MM.1S (cell line): ENCODE measurements around the gene AK9.
A peak's percentile ranks its signal among the peaks of the same experiment; 100 is the strongest.

ENCODE experiments used
- EZH2 ChIP-seq: fragments of 300-600 bp; sonication (generic); optimal IDR thresholded peaks from 2 replicates; pipeline ENCODE3; 2017; ENCODE audit warnings: low read depth, mild to moderate bottlenecking, antibody characterized with exemption, low read length, mixed read lengths
- TF ChIP-seq, protein P1 (sequence below): fragments of 300-600 bp; sonication (generic); IDR thresholded peaks from 2 replicates; pipeline ENCODE4 v1.5.1; 2016; ENCODE audit warnings: antibody characterized with exemption, low read length, mixed read lengths

DNA sequence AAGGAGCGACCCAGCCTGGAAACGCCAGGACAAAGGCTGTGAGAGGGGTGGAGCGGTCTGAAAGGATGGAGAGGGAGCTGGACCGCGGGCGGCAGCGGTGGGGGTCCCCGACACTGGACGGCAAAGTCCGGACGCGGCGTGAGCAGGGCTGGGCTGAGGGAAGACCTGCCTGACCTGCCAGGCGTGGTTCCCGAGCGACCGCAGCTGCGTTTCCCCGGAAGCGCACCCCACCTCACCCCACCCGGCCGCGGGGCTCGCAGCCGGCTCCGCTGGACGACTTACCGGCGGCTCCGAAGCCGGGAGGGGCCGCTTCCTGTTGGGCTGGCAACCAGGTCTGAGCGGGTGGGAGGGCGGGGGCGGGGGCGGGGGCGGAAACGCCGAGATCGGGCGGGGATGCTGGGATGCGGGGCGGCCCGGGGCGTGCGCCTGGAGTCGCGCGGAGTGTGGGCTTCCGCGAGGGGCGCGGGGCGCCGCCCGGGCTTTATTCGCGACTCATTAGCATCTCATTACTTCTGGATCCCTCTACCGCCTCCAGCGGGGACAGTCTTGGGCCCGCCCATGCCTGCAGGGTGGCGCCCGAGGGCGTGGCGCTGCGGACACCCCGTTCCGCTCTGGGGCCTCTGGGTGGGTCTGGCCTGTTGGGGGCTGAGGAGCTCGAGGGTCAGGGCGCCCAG, 235.4 kb downstream of the AK9 start, which contains the start of gene MICAL1:
- TF ChIP-seq, protein P1, sequence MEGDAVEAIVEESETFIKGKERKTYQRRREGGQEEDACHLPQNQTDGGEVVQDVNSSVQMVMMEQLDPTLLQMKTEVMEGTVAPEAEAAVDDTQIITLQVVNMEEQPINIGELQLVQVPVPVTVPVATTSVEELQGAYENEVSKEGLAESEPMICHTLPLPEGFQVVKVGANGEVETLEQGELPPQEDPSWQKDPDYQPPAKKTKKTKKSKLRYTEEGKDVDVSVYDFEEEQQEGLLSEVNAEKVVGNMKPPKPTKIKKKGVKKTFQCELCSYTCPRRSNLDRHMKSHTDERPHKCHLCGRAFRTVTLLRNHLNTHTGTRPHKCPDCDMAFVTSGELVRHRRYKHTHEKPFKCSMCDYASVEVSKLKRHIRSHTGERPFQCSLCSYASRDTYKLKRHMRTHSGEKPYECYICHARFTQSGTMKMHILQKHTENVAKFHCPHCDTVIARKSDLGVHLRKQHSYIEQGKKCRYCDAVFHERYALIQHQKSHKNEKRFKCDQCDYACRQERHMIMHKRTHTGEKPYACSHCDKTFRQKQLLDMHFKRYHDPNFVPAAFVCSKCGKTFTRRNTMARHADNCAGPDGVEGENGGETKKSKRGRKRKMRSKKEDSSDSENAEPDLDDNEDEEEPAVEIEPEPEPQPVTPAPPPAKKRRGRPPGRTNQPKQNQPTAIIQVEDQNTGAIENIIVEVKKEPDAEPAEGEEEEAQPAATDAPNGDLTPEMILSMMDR, result peak; percentile 30
- TF ChIP-seq EZH2, result no peak
